Thymus (tissue), 11 donors: ENCODE data around the gene COLEC12. TPM values are rescaled to one million over a fixed set of nuclear protein-coding genes. Genes with fewer than 3 reads are reported as not detected.

ENCODE experiments used
- DNase-seq, 9 donors: peaks; one replicate each; pipeline ENCODE4 v3.0.0-alpha.2; 2013; ENCODE audit warnings: low spot score in 9 of 9, low read depth in 6 of 9, missing footprints in 1 of 9
- H3K27ac ChIP-seq, 2 donors: one replicate each; pipeline ENCODE4 v1.5.1; 2013; ENCODE audit warnings: control low read depth in 1 of 2, low read depth in 1 of 2, low read length in 1 of 2, mild to moderate bottlenecking in 1 of 2, moderate library complexity in 1 of 2
- H3K27me3 ChIP-seq, 2 donors: one replicate each; pipeline ENCODE4 v1.5.1; 2013; ENCODE audit warnings: low read length in 1 of 2; ENCODE audit not compliant: control insufficient read depth in 2 of 2, insufficient read depth in 1 of 2
- H3K36me3 ChIP-seq, 2 donors: one replicate each; pipeline ENCODE4 v1.5.1; 2013; ENCODE audit warnings: low read length in 1 of 2, mild to moderate bottlenecking in 1 of 2, moderate library complexity in 1 of 2; ENCODE audit not compliant: control insufficient read depth in 2 of 2, insufficient read depth in 2 of 2
- H3K4me1 ChIP-seq, 2 donors: one replicate each; pipeline ENCODE4 v1.5.1; 2013; ENCODE audit warnings: low read length in 2 of 2; ENCODE audit not compliant: control insufficient read depth in 2 of 2, insufficient read depth in 2 of 2
- H3K4me3 ChIP-seq, 2 donors: one replicate each; pipeline ENCODE4 v1.5.1; 2013; ENCODE audit warnings: low read length in 2 of 2, control low read depth in 1 of 2, mild to moderate bottlenecking in 1 of 2
- H3K9me3 ChIP-seq, 2 donors: one replicate each; pipeline ENCODE4 v1.5.1; 2013; ENCODE audit warnings: low read length in 1 of 2, mild to moderate bottlenecking in 1 of 2; ENCODE audit not compliant: control insufficient read depth in 2 of 2, insufficient read depth in 1 of 2
- WGBS: extraction: QIAGEN DNeasy Blood & Tissue Kit; methylation state at CpG from one replicate; pipeline ENCODE4 v1.1.7; 2013; 5-methylcytosine and 5-hydroxymethylcytosine counted together
- polyA plus RNA-seq: library from polyadenylated mRNA; stranded (reverse); fragments of 200-250 nt; gene quantifications from one replicate; pipeline ENCODE4 v1.2.3, GENCODE V29; 2013
- total RNA-seq: library from RNA; stranded (reverse); fragments of 120-200 nt; gene quantifications from one replicate; pipeline ENCODE4 v1.2.4, GENCODE V29; 2013
- donor health status: healthy.

The COLEC12 gene
- total and polyA plus RNA-seq, 2 donors, result 5.6 to 6.5 TPM

- 95% methylated on average over 5 of the region's 5 CpGs for WGBS
- Histone ChIP-seq H3K27ac (no peak overlapping the region), H3K4me3 (no peak overlapping the region), H3K9me3 (no peaks in the 10 kb centered on the region), H3K36me3 (no peaks in the 10 kb centered on the region), H3K4me1 (no peaks in the 10 kb centered on the region), H3K27me3 (no peaks in the 10 kb centered on the region)
- no peak for DNase-seq
Observed at GRCh38 chr18:321865-322467, 178.5 kb downstream of the COLEC12 start.

GRCh38 chr18:320155-320554 lies 180.3 kb downstream of the COLEC12 start:
- Histone ChIP-seq H3K36me3 (no peaks in the 10 kb centered on the region), H3K4me1 (no peaks in the 10 kb centered on the region), H3K27me3 (no peaks in the 10 kb centered on the region), H3K27ac (no peak overlapping the region), H3K4me3 (no peak overlapping the region), H3K9me3 (no peaks in the 10 kb centered on the region)
- WGBS, result 63% methylated on average over 1 of the region's 1 CpG
- DNase-seq, result no peak

GRCh38 chr18:319720-320119 lies 180.8 kb downstream of the COLEC12 start:
- Histone ChIP-seq H3K4me3 (no peak overlapping the region), H3K27ac (no peak overlapping the region), H3K4me1 (no peaks in the 10 kb centered on the region), H3K9me3 (no peaks in the 10 kb centered on the region), H3K36me3 (no peaks in the 10 kb centered on the region), H3K27me3 (no peaks in the 10 kb centered on the region)
- no peak for DNase-seq
- WGBS, result 97% methylated on average over 5 of the region's 5 CpGs

- WGBS, result 91% methylated on average over 9 of the region's 9 CpGs
- DNase-seq, result no peak
- no peaks in the 10 kb centered on the region for H3K36me3 ChIP-seq
- H3K27ac ChIP-seq, result no peak overlapping the region
- H3K4me3 ChIP-seq, result no peak overlapping the region
- H3K27me3 ChIP-seq, result no peaks in the 10 kb centered on the region
- no peaks in the 10 kb centered on the region for H3K9me3 ChIP-seq
- H3K4me1 ChIP-seq, result no peaks in the 10 kb centered on the region
Observed at GRCh38 chr18:318791-319291, 181.7 kb downstream of the COLEC12 start.

- H3K27ac ChIP-seq, result no peak overlapping the region
Observed at GRCh38 chr18:317618-318017, 182.9 kb downstream of the COLEC12 start.

GRCh38 chr18:316393-316792 lies 184.1 kb downstream of the COLEC12 start:
- Histone ChIP-seq H3K27ac (no peak overlapping the region), H3K4me1 (no peaks in the 10 kb centered on the region), H3K4me3 (no peak overlapping the region), H3K27me3 (no peaks in the 10 kb centered on the region), H3K9me3 (no peaks in the 10 kb centered on the region), H3K36me3 (no peaks in the 10 kb centered on the region)
- DNase-seq, result no peak
- 94% methylated on average over 8 of the region's 8 CpGs for WGBS

More at GRCh38 chr18:317618-318017, 182.9 kb downstream of the COLEC12 start:
- Histone ChIP-seq H3K27me3 (no peaks in the 10 kb centered on the region), H3K36me3 (no peaks in the 10 kb centered on the region), H3K9me3 (no peaks in the 10 kb centered on the region), H3K4me1 (no peaks in the 10 kb centered on the region), H3K4me3 (no peak overlapping the region)
- no peak for DNase-seq
- 97% methylated on average over 6 of the region's 6 CpGs for WGBS

GRCh38 chr18:313931-314330 lies 186.6 kb downstream of the COLEC12 start:
- no peaks in the 10 kb centered on the region for H3K9me3 ChIP-seq
- DNase-seq, result no peak
- no peak overlapping the region for H3K27ac ChIP-seq
- H3K36me3 ChIP-seq, result no peaks in the 10 kb centered on the region
- no peak overlapping the region for H3K4me3 ChIP-seq
- H3K27me3 ChIP-seq, result no peaks in the 10 kb centered on the region
- no peaks in the 10 kb centered on the region for H3K4me1 ChIP-seq

DNA sequence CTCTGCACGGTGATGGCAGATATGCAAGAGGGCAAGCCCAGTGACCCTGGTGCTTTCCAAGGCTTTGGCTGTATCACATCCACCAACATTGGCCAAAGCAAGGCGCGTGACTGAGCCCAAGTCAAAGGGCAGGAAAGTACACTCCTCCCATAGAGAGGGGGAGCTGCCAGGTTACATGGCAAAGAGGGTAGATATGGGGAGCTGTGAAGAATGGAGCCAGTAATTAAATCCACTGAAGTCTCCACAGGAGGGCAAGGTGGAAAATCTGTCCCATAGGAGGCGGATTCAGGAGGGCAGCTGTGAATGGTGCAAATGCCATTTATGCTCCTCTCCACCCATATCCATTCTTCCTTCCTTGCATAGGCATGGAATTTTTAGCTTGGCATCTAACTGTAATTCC lies 188.1 kb downstream of the COLEC12 start:
- 89% methylated on average over 4 of the region's 4 CpGs for WGBS
- Histone ChIP-seq H3K36me3 (no peaks in the 10 kb centered on the region), H3K4me1 (no peaks in the 10 kb centered on the region), H3K4me3 (no peak overlapping the region), H3K27ac (no peak overlapping the region), H3K9me3 (no peaks in the 10 kb centered on the region), H3K27me3 (no peaks in the 10 kb centered on the region)
- DNase-seq, result no peak

DNA sequence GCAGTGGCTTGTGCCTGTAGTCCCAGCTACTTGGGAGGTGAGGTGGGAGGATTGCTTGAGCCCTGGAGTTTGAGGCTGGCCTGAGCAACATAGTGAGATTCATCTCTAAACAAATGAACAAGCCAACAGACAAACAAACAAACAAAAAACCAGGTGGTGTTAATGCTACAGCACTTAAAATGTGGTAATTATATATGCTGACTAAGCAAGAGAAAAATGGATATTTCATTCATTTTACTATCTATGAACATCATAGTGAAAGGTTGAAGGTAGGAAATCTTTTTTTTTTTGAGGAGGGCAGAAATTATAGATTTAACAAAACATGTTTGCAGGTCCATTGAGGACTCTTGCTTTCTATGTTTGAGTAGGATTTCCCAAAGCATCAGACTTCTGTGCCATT lies 190.5 kb downstream of the COLEC12 start:
- no peaks in the 10 kb centered on the region for H3K4me1 ChIP-seq

More for the DNA sequence above, 190.5 kb downstream of the COLEC12 start:
- Histone ChIP-seq H3K27me3 (no peaks in the 10 kb centered on the region), H3K4me3 (no peak overlapping the region), H3K9me3 (no peaks in the 10 kb centered on the region), H3K27ac (no peak overlapping the region), H3K36me3 (no peaks in the 10 kb centered on the region)
- DNase-seq, result no peak
